Stimulated activated CD8-positive, alpha-beta memory T cell treated with anti-CD3 and anti-CD28 coated beads, Interleukin-15, amount 100 ng/mL, for 24 hours (primary cell): Measurements from ENCODE around the gene C17orf75.
"Not testable (repeated sequence)": the region's sequence is repeated elsewhere in the genome, so short reads cannot be mapped to it uniquely, and the experiment has no call there.

Source experiments
- DNase-seq: peaks from one replicate; pipeline ENCODE4 v3.0.0-alpha.2; 2020; ENCODE audit warnings: low read depth

The C17orf75 gene, protein sequence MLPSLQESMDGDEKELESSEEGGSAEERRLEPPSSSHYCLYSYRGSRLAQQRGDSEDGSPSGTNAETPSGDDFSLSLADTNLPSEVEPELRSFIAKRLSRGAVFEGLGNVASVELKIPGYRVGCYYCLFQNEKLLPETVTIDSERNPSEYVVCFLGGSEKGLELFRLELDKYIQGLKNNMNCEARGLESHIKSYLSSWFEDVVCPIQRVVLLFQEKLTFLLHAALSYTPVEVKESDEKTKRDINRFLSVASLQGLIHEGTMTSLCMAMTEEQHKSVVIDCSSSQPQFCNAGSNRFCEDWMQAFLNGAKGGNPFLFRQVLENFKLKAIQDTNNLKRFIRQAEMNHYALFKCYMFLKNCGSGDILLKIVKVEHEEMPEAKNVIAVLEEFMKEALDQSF

DNA sequence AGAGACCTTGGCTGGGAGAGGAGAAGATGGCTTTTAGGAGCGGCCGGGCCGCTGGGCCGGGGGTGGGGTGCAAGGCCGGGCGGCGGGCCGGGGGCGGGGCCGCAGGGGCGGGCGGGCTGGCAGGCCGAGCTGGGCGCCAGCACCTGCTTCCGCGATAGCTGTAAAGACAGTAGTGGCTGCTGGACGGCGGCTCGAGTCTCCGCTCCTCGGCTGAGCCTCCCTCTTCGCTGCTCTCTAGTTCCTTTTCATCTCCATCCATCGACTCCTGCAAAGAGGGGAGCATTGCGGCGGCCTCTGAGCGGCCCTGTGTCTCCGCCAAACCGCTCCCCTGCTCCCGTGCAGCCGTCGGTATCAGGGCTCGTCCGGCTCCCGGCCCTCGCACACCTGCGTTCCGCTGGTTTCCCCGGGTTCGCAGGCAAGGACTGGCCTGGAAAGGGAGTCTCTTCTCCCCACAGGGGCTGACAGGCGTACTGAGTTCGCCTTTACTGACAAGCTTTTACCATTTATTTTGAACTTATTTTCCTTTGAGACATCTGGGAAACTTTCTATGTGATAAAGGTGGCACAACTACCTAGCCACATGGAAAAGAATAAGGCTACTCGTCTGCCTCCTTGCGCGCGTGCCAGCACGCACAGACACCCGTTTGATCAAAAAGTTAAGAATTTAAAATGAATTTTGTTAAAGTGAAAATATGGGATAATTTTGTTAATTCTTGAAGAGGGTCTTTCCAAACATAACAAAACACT, at the start of gene C17orf75:
TSS of gene C17orf75 (minus strand) at position 317 of the 746 bp plus-strand sequence. CDS start at position 283, 34 bp downstream.
- peak; percentile 59 for DNase-seq

DNA sequence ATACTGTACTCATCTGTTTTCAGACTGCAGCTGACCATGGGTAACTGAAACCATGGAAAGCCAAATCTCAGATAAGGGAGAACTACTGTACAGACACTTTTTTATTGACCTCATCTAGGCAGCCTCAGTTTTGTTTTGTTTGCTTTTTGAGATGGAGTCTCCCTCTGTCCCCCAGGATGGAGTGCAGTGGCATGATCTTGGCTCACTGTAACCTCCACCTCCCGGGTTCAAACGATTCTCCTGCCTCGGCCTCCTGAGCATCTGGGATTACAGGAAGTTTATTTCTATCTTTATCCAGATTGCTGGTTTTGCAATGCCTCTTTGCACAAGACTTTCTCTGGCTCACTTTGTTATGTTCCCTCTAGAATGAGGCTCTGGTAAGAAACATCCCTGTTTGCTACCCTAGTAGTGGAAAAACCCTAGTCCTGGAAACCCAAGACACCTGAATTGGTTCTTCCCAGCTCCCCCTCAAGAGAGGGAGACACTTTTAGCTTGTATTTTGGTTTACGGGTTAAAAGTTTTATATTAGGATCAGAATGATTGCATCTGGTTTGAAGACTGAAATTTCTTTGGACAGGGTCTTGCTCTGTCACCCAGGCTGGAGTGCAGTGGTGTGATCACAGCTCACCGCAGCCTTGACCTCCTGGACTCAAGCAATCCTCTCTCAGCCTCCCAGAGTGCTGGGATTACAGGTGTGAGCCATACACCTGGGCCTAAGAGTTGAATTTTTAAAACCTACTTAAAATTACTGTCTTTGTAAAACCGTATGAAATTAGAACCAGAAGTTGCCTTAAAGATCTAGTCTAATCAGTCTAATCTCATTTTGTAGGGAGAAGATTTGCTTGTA, 46.9 kb upstream of the C17orf75 start:
- no peak for DNase-seq

DNA sequence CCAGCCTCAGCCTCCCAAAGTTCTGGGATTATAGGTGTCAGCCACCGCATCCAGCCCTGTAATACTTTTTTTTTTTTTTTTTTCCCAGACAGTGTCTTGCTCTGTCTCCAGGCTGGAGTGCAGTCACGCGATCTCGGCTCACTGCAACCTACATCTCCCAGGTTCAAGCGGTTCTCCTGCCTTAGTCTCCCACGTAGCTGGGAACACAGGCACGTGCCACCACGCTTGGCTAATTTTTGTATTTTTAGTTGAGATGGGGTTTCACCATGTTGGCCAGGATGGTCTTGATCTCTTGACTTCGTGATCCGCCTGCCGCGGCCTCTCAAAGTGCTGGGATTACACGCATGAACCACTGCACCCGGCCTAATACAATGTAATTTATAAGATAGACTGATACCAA, 46.2 kb upstream of the C17orf75 start:
- not testable (repeated sequence) for DNase-seq

DNA sequence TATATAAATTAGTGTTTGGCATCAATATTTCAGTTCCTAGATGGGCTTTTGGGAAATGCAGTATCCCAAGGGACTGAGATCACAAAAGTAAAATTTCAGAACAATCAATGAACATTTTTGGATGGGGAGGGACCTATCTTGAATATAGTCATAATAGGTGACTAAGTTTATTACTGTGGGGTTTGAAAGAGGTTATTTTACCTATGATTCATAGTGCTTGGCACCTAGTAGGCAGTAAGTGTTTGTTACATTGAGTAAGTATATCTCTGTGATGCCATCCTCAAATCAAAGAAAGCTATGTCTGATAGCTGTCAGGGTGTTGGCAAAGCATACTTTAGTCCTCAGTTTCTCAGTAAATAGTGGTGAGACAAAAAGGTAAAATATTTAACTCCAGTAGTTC, 44.9 kb upstream of the C17orf75 start:
- DNase-seq = no peak

DNA sequence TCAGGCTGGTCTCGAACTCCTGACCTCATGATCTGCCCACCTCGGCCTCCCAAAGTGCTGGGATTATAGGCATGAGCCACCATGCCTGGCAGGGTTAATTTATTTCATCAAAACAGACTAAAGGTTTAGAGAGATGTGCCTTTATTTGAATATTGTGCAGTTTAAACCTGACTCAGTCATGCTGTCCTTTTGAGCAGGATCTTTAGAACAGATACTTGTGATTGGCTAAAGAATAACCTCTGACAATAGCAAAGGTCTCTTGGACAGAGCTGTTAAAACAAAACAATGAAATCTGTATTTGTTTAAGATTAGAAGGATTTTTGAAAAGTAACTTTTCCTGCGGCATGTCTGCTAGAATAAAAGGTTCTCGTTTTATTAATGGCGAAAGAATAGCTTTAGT, 44.0 kb upstream of the C17orf75 start:
- DNase-seq = no peak

DNA sequence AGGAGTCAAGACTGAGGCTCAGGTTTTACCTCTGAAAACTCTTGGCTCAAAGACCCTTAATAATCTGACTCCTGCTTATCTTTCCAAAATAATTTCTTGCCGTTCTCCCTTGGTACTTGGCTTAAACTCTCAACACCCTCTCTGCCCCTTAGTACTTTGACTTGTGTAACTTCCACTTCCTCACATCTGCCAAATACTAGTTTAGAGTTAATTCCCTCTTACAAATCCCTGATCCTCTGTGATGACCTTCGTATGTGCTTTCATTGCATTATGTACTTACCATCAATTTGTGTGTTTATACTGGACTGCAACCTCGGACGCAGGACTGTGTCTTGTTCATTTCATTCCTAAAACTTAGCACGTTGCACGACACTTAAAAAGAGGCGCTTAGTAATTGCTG, 43.1 kb upstream of the C17orf75 start:
- no peak for DNase-seq

DNA sequence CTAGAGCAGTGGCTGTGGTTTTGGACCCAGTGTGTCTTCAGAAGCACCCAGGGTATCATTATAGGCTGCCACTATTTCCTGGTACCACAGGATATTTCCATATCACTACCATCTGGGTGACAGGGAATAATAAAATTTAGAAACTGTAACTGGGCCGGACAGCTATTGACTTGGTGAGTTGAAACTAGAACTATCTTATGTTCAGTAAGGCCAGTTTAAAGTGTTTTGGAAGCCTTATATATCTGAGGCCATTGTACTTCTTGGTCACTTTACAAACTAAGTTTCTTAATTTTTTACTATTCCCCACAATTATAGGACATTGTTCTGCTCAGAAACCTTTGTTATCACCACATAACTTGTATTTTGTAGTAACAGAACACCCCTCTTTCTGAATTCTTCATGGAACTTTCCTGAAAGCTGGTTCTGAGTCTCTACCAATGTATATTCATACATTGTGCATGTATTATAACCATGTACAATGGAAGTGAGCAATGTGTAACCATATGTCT, 42.0 kb upstream of the C17orf75 start:
- DNase-seq = no peak

DNA sequence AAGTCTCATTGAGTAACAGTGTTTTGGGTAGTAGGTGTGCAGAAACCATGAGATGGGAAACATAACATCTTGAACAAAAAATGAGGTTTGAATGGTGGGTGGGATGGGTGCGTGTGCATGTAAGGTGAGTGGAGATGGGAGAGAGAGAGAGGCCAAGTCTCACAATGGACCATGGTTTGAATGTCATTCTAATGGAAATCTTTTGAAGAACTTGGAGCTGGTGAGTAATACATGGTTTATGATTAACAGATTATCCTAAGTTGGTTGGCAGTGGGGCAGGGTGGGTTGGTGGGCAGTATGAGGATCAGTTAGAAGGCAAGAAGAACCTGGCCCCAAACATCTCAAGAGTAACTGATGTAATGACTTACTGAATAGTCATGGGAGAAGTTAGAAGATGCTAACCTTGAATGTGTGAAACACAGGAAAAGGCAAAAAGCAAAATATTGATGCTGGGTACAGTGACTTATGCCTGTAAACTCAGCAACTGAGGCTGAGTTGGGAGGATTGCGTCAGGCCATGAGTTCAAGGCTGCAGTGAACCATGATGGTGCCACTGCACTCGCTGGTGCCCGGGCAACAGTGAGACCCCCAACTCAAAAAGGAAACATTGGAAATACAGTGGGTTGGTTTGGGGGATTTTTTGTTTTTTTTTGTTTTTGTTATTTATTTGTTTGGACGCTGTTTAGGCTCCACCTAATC, 40.7 kb upstream of the C17orf75 start:
- no peak for DNase-seq

DNA sequence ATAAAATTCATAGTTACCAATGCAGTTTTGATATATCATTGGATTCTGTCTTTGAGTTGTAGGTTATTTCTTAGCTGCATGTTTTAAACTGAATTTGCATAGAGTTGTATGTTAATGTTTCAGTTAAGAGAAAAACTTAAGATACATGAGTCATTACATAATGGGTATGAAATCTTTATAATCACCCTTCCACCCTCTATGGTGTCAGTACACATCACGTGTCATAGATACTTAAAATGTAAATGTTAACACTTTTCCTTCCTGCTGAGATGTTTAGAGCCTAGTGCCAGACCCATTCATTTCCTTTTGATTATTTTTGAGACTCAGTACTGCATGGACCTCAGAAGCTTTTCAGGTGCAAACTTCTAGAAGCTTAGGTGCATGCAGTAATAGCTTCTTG, 28.5 kb upstream of the C17orf75 start:
- no peak for DNase-seq

DNA sequence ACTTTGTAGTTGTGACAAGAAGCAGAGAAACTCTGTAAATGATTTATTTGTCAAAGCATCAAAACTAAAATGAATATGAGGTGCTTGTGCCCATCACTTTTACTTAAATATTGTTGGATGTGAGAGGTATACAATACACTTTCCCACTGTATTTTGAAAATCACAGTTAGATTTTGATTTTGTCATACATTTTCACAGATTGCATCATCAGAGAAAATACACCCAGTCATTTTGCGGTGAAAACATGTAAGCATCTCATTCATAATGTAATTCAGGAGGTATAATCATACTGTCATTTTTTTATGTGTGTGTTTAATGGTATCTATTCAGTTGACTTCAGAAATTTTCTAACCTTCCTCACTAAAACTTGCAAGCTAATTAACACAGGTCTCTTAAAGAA, 19.3 kb upstream of the C17orf75 start:
- no peak for DNase-seq

DNA sequence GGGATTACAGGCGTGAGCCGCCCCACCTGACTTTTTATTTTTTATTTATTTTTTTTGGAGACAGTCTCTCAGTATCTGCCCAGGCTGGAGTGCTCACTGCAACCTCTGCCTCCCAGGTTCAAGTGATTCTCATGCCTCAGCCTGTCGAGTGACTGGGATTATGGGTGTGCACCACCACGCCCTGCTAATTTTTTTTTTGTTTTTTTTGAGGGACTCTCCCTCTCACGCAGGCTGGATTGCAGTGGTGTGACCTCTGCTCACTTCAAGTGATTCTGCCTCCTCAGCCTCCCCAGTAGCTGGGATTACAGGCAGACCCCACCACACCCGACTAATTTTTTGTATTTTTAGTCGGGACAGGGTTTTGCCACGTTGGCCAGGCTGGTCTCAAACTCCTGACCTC, 15.6 kb upstream of the C17orf75 start:
- no peak for DNase-seq

DNA sequence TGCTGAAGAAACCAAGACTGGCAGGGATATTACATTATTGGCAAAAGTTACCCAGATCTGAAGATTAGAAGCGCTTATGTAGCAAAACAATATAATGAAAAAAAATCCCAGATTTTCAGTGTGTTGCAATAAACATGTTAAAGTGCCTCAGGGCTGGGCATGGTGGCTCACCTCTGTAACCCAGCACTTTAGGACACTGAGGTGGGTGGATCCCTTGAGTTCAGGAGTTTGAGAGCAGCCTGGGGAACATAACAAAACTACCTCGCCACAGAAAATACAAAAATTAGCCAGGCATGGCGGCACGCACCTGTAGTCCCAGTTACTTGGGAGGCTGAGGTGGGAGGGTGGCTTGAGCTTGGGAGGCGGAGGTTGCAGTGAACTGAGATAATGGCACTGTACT, 14.8 kb upstream of the C17orf75 start:
- no peak for DNase-seq

DNA sequence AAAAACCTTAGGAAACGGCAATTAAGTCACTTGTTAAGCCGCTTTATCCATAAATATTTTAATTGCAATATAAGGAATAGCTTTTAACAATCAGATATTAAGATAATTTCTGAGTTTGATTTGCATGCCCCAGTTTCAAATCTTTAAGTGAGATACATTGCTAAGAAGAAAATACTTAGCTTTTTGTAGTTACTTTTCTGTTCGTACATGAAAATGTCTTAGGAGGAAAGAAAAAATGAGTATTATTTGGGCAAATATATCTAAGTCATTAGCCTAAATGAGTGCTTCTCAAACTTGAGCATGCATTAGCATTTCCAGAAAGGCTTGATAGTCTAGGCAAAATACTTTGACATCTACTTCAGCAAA, 14.4 kb upstream of the C17orf75 start:
- no peak for DNase-seq

DNA sequence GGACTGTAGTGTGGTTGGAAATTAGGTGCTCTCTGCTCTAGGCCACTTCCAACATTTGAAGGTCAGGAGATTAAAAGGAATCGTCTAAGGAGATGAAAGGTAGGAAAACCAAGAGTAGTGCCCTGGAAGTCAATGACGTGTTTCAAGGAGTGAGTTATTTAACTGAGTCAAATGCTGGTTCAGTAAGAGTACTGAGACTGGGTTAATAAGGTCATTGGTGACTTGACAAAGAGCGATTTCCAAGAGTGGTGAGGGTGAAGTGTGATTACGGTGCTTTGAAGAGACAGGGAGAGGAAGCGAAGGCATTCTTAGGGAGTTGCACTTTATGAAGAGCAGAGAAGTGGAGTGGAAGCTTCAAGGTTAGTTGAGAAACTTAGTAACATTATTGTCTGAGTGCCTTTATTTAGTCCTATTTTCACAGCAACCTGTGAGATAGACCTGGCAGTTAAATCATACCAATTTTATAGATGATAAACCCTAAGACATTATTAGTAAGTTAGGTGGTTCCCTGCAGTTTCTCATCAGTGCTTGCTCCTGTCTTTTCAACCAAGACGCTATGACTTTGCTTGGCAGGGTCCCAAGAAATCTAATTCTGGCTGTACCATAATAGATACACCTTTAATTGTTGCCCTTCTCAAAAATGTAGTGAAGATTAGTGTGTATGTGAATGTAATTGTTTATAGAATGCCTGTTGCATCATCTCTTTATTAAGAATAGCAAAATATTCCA, 13.8 kb upstream of the C17orf75 start:
- no peak for DNase-seq

DNA sequence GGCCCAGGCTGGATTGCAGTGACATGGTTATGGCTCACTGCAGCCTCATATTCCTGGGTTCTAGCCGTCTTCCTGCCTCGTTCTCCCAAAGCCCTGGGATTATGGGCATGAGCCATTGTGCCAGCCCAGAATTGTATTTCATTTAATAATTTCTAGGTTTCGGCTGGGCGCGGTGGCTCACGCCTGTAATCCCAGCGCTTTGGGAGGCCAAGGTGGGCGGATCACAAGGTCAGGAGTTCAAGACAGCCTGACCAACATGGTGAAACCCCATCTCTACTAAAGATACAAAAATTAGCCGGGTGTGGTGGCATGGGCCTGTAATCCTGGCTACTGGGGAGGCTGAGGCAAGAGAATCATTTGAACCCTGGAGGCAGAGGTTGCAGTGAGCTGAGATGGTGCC, 10.8 kb upstream of the C17orf75 start:
- not testable (repeated sequence) for DNase-seq

DNA sequence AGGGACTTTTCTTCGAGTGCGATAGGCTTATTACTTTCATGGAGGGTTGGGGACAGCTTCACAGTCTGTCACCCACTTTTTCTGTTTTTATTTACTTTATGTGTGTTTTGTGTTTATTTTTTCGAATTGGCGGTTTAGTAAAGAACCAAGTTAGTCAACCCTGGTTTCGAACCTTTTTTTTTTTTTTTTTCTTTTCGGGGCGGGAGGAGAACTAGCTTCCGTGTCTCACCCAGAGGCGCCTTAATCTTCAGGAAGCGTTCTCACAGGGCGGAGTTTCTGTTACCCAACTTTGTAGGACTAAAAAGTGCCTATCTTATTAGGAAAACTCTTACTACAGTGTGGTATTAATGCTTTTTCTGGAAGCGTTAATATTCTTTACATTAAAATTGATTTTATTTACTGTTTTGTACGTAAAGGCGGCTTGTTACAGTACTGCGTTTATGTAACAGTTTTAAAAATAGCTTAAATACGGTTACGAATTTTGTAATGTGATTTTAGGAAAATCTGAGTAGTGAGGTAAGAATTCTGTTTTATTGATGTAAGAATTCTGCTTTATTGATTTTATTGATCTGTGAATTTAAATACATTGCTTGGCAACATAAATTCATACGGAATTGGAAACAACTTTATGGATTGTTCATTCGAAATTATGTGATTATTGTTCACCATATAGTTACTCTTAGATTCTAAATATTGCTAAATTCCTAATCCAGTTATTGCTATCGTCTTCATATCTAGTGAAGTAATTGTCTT, 8.9 kb upstream of the C17orf75 start:
- no peak for DNase-seq

DNA sequence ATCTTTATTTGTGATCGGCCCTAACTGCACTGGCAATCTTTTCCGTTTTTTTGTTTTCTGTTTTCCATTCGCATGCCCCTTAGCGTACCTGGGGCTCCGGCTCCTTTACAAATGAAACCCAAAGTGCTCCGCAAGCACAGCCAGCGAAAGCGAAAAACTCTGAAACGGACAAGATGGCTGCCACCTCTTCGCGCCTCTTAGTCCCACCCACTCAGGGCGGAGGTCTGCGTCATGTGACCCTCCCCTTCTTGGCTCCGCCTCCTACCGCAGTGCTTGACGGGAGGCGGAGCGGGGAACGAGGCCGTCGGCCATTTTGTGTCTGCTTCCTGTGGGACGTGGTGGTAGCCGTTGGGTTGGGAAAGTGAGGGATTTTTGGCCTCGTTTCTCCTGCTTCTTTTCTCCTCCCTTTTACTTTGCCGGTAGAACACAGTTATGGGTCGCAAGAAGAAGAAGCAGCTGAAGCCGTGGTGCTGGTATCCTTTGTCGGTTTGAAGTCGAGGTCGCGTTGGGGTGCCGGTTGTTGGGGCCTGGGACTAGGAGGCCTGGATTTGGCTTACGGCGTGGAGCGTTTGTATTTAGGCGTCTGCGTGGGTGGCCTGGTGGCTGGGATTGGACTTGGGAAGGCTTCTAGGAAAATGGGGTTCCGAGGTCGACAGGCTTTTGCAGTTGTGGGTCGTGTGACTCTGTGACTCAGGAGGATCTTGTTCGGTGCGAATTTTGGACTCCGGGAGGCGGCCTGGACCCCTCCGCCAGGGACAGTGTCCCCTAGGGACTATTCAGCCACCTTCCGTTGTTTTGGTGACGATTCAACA, 8.1 kb upstream of the C17orf75 start, which contains the start of gene ZNF207:
TSS of gene ZNF207 (plus strand) at position 304 of the 812 bp plus-strand sequence. CDS start at position 433, 129 bp downstream.
- peak; percentile 73 for DNase-seq

DNA sequence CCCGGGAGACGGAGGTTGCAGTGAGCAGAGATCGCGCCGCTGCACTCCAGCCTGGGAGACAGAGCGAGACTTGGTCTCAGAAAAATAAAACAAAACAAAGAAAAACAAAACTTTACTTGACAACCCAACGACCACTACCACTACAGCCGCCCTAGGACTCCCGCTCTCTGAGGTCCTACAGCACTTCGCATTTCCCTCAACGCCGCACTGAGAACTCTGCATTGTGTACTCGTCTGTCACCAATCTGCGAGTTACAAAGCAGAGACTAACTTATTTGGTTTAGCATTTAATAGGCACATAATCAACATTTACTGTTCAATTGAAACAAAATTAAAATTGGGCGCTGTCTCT, 7.5 kb upstream of the C17orf75 start:
- DNase-seq = no peak

DNA sequence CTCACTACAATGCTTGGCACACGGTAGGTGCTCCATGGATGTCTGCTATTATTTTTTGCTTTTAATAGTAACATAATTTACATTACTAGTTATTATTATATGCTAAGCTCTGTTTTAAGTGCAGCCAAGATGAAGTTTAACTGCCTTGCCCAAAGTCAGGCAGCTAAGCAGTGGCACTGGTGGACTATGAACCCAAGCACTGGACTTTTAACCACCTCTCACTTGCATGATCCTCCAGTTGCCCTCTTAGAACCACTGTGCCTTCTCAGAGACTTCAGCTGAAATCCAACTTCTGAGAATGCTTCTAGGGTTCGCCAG, 6.5 kb upstream of the C17orf75 start:
- DNase-seq = no peak
